ENCODE measurements around the gene PSMD13.

Gene PSMD13

DNA sequence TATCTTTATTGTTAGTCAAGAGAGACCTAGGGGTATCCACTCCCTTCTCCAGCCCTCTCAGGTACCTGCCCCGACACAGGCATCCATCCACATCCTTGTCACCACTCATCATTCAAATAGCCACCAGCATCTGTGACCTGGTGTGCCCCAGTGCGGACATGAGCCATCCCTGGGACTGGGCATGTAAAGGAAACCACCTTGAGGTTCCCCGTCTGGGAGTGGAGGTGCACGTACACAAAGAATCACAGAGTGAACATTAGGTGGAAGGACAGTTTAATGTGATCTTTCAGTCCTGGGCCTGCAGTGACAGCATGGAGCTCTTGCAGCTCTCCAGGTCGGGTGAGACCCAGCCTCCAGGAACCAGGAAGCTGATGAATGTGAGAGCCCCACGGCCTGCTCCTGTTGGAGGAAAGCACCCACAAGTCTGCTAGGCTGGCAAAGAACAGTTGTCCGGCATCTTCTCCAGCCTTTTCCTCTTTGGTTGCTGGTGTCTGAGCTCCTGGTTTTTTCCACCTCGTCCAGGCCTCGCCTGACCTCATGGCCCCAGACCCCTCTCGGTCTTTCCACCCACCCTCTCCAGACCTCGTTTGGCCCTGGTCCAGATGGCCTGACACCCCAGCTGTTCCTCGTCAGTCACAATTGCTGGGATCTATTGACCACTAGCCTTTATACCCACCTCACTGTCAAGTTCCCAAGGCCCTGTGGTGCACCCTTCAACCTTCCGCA lies 16.5 kb downstream of the PSMD13 start:
- H3K4me3 ChIP-seq (replicated peaks; ENCODE audit: low read depth, low read length): no peak overlapping the region
- TF ChIP-seq CTCF (IDR thresholded peaks at IDR 0.05; ENCODE audit: low read depth, low read length, missing control alignments): no peak
- DNase-seq (ENCODE audit: extremely low read depth, low read depth): no peak

GRCh38 chr11:253886-254270 lies 17.1 kb downstream of the PSMD13 start:
- H3K4me3 ChIP-seq (replicated peaks; ENCODE audit: low read depth, low read length): no peak overlapping the region
- TF ChIP-seq CTCF (IDR thresholded peaks at IDR 0.05; ENCODE audit: low read depth, low read length, missing control alignments): no peak
- DNase-seq (ENCODE audit: extremely low read depth, low read depth): no peak

- no peak for TF ChIP-seq CTCF (IDR thresholded peaks at IDR 0.05; ENCODE audit: low read depth, low read length, missing control alignments)
Observed at GRCh38 chr11:255176-255575, 18.4 kb downstream of the PSMD13 start.

DNA sequence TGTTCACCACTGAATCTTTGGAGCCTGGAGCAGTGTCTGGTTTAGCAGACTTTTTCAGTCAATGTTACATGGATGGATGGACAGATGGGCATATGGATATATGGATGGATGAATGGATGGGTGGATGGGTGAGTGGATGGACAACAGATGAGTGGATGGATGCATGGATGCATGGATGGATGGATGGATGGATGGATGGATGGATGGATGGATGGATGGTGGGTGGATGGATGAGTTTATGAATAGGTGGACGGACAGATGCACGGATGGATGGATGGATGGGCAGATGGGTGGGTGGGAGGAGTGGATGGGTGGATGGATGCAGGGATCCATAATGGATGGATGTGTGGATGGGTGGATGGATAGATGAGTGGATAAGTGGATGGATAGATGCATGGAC lies 19.0 kb downstream of the PSMD13 start:
- TF ChIP-seq CTCF (IDR thresholded peaks at IDR 0.05; ENCODE audit: low read depth, low read length, missing control alignments): no peak
- no peak for DNase-seq (ENCODE audit: extremely low read depth, low read depth)
- H3K4me3 ChIP-seq (replicated peaks; ENCODE audit: low read depth, low read length): no peak overlapping the region

More at GRCh38 chr11:255176-255575, 18.4 kb downstream of the PSMD13 start:
- no peak overlapping the region for H3K4me3 ChIP-seq (replicated peaks; ENCODE audit: low read depth, low read length)
- DNase-seq (ENCODE audit: extremely low read depth, low read depth): no peak

- DNase-seq (ENCODE audit: extremely low read depth, low read depth): no peak
- no peak for TF ChIP-seq CTCF (IDR thresholded peaks at IDR 0.05; ENCODE audit: low read depth, low read length, missing control alignments)
- no peak overlapping the region for H3K4me3 ChIP-seq (replicated peaks; ENCODE audit: low read depth, low read length)
Observed at GRCh38 chr11:256952-257737, 20.4 kb downstream of the PSMD13 start.

GRCh38 chr11:257766-258493 lies 21.2 kb downstream of the PSMD13 start:
- TF ChIP-seq CTCF (IDR thresholded peaks at IDR 0.05; ENCODE audit: low read depth, low read length, missing control alignments): no peak
- H3K4me3 ChIP-seq (replicated peaks; ENCODE audit: low read depth, low read length): no peak overlapping the region
- DNase-seq (ENCODE audit: extremely low read depth, low read depth): no peak

All from HFF-Myc (cell line).